ENCODE measurements around the gene OR1J4. TPM values are rescaled to one million over a fixed set of nuclear protein-coding genes. Genes with fewer than 3 reads are reported as not detected.
"Not testable (repeated sequence)": the region's sequence is repeated elsewhere in the genome, so short reads cannot be mapped to it uniquely, and the experiment has no call there.

Gene OR1J4
- total RNA-seq, 4 donors from 2014 or later: not detected

- TF ChIP-seq POLR2A (IDR thresholded peaks at IDR 0.05) (no peak), CTCF (IDR thresholded peaks at IDR 0.05) (no peak)
- Histone ChIP-seq H3K27ac (no peak overlapping the region), H3K4me1 (no peaks in the 10 kb centered on the region), H3K9me3 (no peaks in the 10 kb centered on the region), H3K27me3 (no peaks in the 10 kb centered on the region), H3K36me3 (no peaks in the 10 kb centered on the region), H3K4me3 (no peak overlapping the region)
- no peak for DNase-seq
Observed at GRCh38 chr9:122526602-122527001, 7.7 kb downstream of the OR1J4 start.

GRCh38 chr9:122527193-122527592, 8.3 kb downstream of the OR1J4 start, which contains the start of gene OR1N1:
Gene OR1N1 (minus strand): TSS chr9:122527293. CDS start chr9:122527293, 0 bp downstream.
- Histone ChIP-seq H3K9me3 (no peaks in the 10 kb centered on the region), H3K27ac (no peak within 1 kb of the TSS), H3K4me1 (no peaks in the 10 kb centered on the region), H3K4me3 (no peak within 1 kb of the TSS), H3K36me3 (no peaks in the 10 kb centered on the region), H3K27me3 (no peaks in the 10 kb centered on the region)
- TF ChIP-seq POLR2A (IDR thresholded peaks at IDR 0.05): no peak
- TF ChIP-seq CTCF (IDR thresholded peaks at IDR 0.05): no peak
- no peak for DNase-seq

- DNase-seq, H3K9me3 ChIP-seq, H3K36me3 ChIP-seq, H3K4me3 ChIP-seq, H3K4me1 ChIP-seq, H3K27ac ChIP-seq, H3K27me3 ChIP-seq: not testable (repeated sequence)
Observed at GRCh38 chr9:122531157-122531556, 12.2 kb downstream of the OR1J4 start.

- H3K4me1 ChIP-seq: no peaks in the 10 kb centered on the region
- TF ChIP-seq POLR2A (IDR thresholded peaks at IDR 0.05) (no peak), CTCF (IDR thresholded peaks at IDR 0.05) (no peak)
- DNase-seq: no peak
Observed at GRCh38 chr9:122536134-122536533, 17.2 kb downstream of the OR1J4 start.

GRCh38 chr9:122537066-122537465, 18.1 kb downstream of the OR1J4 start:
- H3K4me1 ChIP-seq, H3K9me3 ChIP-seq, H3K27me3 ChIP-seq, H3K27ac ChIP-seq, H3K4me3 ChIP-seq, DNase-seq, H3K36me3 ChIP-seq: not testable (repeated sequence)

More at GRCh38 chr9:122536134-122536533, 17.2 kb downstream of the OR1J4 start:
- no peak overlapping the region for H3K27ac ChIP-seq
- no peak overlapping the region for H3K4me3 ChIP-seq
- no peaks in the 10 kb centered on the region for H3K9me3 ChIP-seq
- no peaks in the 10 kb centered on the region for H3K36me3 ChIP-seq
- H3K27me3 ChIP-seq: no peaks in the 10 kb centered on the region

GRCh38 chr9:122538757-122539156, 19.8 kb downstream of the OR1J4 start:
- Histone ChIP-seq H3K9me3 (no peaks in the 10 kb centered on the region), H3K27me3 (no peaks in the 10 kb centered on the region), H3K27ac (no peak overlapping the region), H3K36me3 (no peaks in the 10 kb centered on the region), H3K4me1 (no peaks in the 10 kb centered on the region), H3K4me3 (no peak overlapping the region)
- no peak for DNase-seq
- TF ChIP-seq CTCF (IDR thresholded peaks at IDR 0.05): no peak
- TF ChIP-seq POLR2A (IDR thresholded peaks at IDR 0.05): no peak

GRCh38 chr9:122546196-122546595, 27.3 kb downstream of the OR1J4 start:
- no peak overlapping the region for H3K27ac ChIP-seq
- H3K36me3 ChIP-seq: no peaks in the 10 kb centered on the region
- no peak for TF ChIP-seq POLR2A (IDR thresholded peaks at IDR 0.05)
- TF ChIP-seq CTCF (IDR thresholded peaks at IDR 0.05): no peak
- DNase-seq: no peak
- H3K27me3 ChIP-seq: no peaks in the 10 kb centered on the region
- H3K9me3 ChIP-seq: no peaks in the 10 kb centered on the region
- no peak overlapping the region for H3K4me3 ChIP-seq
- no peaks in the 10 kb centered on the region for H3K4me1 ChIP-seq
